SIG-M5 (cell line): ENCODE data around the gene LAMTOR2.
"Not testable (repeated sequence)": the region's sequence is repeated elsewhere in the genome, so short reads cannot be mapped to it uniquely, and the experiment has no call there.

ENCODE experiments used
- DNase-seq: peaks from one replicate; lab custom pipeline; 2025; lab: John Stamatoyannopoulos, UW

Gene LAMTOR2

GRCh38 chr1:156054500-156055280, at the start of gene LAMTOR2:
Gene LAMTOR2, plus strand, starts transcription at chr1:156054782. Its CDS starts 108 bp downstream, at chr1:156054890.
- DNase-seq: peak; percentile 97

GRCh38 chr1:156004843-156005584, 49.6 kb upstream of the LAMTOR2 start:
- DNase-seq: no peak

DNA sequence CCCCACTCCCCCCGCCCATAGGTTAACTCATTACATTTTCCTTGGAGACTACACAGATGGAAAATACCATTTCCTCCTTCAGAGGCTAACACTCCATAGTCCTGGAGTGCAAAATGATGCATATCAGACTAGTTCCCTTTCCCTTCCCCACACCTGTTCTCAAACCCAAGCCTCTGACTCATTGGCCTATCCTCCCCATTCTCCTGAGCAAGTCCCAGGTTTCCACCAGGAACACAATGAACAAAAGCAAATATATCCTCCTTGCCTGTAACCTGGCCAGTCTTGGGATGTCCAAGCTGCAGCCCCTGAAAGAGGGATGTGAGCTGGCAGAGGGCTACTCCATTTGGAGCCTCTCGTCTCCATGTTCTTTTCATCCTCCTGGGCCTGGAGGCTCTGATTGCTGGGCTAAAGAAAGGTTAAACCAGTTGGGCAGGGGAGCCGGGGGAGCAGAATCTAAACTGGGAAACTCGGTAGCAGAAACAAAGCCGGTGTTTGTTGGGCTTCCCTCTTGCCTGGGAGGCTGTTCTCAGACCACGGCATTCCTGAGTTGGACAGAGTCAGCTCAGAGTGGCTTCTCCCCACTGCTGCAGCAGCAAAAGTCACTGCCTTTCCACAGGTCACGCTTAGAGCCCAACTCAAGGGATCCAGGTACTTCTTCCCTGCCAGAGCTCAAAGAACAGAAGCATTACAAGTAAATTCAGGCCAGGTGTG, 47.8 kb upstream of the LAMTOR2 start:
- DNase-seq: no peak

GRCh38 chr1:156009404-156009803, 45.2 kb upstream of the LAMTOR2 start:
- no peak for DNase-seq

DNA sequence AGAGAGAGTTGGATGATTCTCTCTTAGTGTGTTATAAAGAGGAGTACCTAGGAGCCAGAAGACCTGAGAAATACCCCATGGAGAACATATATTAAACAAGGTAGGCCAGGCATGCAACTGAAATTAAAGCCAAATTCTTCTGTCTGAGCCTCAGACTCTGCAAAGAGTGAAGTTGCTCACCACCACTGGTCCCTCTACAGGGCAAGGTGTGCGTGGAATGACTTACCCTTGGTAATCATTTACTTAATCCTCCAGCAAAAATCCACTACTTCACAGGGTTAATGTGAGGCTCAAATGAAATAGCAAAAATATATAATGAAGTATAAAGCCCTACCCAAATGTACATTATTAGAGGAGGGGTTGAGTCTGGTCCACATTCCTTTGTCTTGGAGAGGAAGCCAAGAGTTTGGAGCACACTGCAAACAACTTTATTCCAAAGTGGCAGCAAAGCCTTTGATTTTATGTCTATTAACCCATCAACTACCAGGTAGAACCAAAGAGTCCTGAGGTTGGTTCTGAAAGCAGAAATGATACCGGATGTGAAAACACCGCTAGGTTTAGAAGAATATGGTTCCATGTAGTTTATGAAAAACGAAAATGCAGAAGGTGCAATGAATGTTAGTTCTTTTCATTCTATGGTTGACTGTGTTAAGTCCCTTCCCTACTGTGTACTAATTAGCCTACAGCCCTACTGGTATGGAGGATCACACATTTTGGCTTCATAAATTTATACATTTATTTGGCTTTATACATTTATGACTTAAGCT, 42.3 kb upstream of the LAMTOR2 start:
- no peak for DNase-seq

GRCh38 chr1:156014829-156015228, 39.8 kb upstream of the LAMTOR2 start:
- no peak for DNase-seq

- no peak for DNase-seq
Observed at GRCh38 chr1:156019946-156020292, 34.7 kb upstream of the LAMTOR2 start.

- DNase-seq: peak; percentile 91
Observed at GRCh38 chr1:156020293-156021092, 34.1 kb upstream of the LAMTOR2 start, which contains the start of gene SSR2. Gene SSR2, minus strand, starts transcription at chr1:156020951. Its CDS starts 784 bp downstream, at chr1:156020167.

GRCh38 chr1:156021093-156021428, 33.5 kb upstream of the LAMTOR2 start:
- DNase-seq: no peak

DNA sequence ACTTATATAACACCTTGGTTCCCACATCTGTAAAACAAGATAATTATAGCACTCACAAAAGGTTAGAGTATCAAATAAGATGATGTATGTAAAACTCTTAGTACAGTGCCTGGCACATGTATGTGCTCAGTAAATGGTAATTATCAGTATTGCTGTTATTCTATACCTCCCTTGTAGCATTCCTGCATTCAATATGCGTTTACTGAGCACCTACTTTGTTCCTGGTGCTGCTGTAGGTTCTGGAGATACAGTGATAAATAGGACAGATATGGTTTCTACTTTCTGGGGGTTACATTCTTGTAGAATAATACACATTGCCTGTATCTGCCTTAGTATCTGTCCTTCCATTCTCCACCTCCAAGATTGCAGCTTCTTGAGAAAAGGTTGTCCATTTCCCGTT, 32.6 kb upstream of the LAMTOR2 start:
- no peak for DNase-seq

DNA sequence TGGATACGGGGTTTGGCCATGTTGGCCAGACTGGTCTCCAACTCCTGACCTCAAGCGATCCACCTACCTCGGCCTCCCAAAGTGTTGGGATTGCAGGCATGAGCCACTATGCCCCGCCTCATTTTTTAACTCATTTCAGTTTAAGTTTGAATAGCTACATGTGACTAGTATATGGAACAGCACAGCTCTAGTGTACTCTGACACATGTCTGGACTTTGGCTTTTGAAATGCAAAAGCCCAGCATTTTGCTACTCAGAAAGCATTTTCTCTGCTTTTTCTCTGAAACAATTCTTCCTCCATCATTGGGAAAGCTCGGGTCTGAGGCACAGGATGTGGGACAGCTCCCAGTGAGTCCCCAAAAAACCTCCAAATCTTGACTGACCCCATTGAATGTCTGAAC, 29.8 kb upstream of the LAMTOR2 start:
- DNase-seq: no peak

DNA sequence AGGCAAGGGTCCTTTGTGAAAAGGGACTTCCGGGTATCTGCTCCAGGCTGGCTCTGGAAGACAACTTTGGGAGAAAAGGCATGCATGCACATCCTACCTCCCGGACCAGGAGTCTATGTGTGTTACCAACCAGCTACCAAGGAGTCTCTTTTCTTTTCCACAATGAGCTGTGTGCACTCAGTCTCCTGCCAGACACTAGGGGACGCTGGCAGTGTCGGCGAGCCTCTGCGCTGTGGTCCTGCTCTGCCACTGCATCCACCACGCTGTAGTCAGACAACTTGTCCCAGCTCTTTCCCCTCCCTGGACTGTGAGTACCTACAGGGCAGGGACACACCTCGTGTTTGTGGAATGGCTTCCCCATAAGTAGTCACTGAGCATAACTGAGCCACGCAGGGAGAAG, 28.7 kb upstream of the LAMTOR2 start:
- DNase-seq: no peak

DNA sequence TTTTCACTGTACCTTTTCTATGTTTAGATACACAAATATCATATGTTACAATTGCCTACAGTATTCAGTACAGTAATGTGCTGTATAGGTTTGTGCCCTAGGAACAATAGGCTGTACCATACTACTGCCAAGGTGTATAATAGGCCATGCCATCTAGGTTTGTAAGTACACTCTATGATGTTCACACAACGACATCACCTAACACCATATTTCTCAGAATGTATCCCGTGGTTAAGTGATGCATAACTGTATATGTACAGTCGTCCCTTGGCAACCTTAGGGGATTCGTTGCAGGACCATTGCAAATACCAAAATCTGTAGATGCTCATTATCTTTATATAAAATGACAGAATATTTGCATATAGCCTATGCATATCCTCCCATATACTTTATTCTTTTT, 28.0 kb upstream of the LAMTOR2 start:
- no peak for DNase-seq

- DNase-seq: no peak
Observed at GRCh38 chr1:156033011-156033410, 21.6 kb upstream of the LAMTOR2 start.

- not testable (repeated sequence) for DNase-seq
Observed at GRCh38 chr1:156034991-156035390, 19.6 kb upstream of the LAMTOR2 start.

DNA sequence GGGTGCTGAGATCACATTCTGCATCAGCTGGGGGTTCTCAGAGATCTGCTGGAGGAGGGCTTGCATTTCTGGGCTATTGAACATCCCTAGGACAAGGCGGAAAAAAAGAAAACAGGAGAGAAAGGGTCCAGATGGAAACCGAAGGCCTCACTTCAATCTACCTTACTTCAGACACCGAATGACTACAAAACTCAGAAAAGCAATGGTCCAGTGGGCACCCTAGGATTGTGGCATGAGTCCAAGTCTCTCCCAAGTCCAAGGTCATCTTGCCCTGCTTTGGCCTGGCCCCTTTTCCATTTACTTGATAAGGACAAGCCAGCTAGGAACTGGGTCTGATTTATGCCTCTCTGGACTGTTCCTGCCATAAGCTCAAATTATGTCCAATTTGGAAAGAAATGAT, 11.8 kb upstream of the LAMTOR2 start:
- DNase-seq: no peak

DNA sequence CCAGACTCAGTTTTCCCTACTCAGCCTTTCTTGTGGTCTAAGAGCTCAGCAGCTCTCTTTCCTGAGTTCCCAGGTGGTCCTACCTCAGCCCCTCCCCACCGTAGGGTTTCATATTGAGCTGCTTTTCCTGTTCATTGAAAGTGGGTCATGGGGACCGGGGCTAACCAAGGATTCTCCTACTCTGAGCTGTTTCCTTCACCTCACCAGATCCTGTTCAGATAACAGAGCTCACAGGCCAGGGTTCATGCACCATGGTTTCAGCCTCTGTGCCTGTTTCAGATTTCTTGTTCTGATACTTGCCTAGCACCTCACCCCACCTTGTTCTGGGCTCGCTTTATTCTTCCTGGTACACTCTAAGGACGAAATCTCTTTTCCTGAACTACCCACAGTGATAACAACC, 9.5 kb upstream of the LAMTOR2 start:
- DNase-seq: no peak

GRCh38 chr1:156048663-156049258, 5.8 kb upstream of the LAMTOR2 start:
- no peak for DNase-seq

- no peak for DNase-seq
Observed at GRCh38 chr1:156050376-156050775, 4.2 kb upstream of the LAMTOR2 start.

- DNase-seq: no peak
Observed at GRCh38 chr1:156051011-156051725, 3.4 kb upstream of the LAMTOR2 start.
